Effector CD4-positive, alpha-beta T cell (primary cell): ENCODE results near the gene KHNYN.
"Not testable (repeated sequence)": the region's sequence is repeated elsewhere in the genome, so short reads cannot be mapped to it uniquely, and the experiment has no call there.

Experiments
- DNase-seq: peaks from one replicate; pipeline ENCODE4 v3.0.0-alpha.2; 2020

The KHNYN gene

GRCh38 chr14:24481622-24482324 lies 52.0 kb downstream of the KHNYN start:
- peak; percentile 8 for DNase-seq

- DNase-seq, result not testable (repeated sequence)
Observed at GRCh38 chr14:24482699-24483303, 53.0 kb downstream of the KHNYN start.

GRCh38 chr14:24483604-24484252 lies 54.0 kb downstream of the KHNYN start:
- no peak for DNase-seq
